ENCODE results near the gene LGMN.

DNA sequence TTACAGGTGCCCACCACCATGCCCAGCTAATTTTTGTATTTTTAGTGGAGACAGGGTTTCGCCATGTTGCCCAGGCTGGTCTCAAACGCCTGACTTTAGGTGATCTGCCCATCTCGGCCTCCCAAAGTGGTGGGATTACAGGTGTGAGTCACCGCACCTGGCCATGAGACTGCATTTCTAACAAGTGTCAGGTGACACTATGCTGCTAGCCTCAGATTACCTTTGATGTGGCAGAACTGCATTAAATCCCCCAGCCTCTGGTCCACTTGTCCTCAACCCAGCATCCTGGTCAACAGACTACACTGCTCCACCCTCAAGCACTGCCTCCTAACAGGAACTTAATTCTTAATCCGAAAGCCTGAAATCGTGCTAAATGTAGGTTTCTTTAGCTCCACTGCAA lies 13.1 kb downstream of the LGMN start:
- TF ChIP-seq, protein P1, sequence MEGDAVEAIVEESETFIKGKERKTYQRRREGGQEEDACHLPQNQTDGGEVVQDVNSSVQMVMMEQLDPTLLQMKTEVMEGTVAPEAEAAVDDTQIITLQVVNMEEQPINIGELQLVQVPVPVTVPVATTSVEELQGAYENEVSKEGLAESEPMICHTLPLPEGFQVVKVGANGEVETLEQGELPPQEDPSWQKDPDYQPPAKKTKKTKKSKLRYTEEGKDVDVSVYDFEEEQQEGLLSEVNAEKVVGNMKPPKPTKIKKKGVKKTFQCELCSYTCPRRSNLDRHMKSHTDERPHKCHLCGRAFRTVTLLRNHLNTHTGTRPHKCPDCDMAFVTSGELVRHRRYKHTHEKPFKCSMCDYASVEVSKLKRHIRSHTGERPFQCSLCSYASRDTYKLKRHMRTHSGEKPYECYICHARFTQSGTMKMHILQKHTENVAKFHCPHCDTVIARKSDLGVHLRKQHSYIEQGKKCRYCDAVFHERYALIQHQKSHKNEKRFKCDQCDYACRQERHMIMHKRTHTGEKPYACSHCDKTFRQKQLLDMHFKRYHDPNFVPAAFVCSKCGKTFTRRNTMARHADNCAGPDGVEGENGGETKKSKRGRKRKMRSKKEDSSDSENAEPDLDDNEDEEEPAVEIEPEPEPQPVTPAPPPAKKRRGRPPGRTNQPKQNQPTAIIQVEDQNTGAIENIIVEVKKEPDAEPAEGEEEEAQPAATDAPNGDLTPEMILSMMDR (IDR thresholded peaks at IDR 0.05) = no peak
- TF ChIP-seq POLR2A (IDR thresholded peaks at IDR 0.05) = no peak
